ENCODE results near the gene ZBTB9.
A peak's percentile ranks its signal among the peaks of the same experiment; 100 is the strongest.

Gene ZBTB9, protein sequence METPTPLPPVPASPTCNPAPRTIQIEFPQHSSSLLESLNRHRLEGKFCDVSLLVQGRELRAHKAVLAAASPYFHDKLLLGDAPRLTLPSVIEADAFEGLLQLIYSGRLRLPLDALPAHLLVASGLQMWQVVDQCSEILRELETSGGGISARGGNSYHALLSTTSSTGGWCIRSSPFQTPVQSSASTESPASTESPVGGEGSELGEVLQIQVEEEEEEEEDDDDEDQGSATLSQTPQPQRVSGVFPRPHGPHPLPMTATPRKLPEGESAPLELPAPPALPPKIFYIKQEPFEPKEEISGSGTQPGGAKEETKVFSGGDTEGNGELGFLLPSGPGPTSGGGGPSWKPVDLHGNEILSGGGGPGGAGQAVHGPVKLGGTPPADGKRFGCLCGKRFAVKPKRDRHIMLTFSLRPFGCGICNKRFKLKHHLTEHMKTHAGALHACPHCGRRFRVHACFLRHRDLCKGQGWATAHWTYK

DNA sequence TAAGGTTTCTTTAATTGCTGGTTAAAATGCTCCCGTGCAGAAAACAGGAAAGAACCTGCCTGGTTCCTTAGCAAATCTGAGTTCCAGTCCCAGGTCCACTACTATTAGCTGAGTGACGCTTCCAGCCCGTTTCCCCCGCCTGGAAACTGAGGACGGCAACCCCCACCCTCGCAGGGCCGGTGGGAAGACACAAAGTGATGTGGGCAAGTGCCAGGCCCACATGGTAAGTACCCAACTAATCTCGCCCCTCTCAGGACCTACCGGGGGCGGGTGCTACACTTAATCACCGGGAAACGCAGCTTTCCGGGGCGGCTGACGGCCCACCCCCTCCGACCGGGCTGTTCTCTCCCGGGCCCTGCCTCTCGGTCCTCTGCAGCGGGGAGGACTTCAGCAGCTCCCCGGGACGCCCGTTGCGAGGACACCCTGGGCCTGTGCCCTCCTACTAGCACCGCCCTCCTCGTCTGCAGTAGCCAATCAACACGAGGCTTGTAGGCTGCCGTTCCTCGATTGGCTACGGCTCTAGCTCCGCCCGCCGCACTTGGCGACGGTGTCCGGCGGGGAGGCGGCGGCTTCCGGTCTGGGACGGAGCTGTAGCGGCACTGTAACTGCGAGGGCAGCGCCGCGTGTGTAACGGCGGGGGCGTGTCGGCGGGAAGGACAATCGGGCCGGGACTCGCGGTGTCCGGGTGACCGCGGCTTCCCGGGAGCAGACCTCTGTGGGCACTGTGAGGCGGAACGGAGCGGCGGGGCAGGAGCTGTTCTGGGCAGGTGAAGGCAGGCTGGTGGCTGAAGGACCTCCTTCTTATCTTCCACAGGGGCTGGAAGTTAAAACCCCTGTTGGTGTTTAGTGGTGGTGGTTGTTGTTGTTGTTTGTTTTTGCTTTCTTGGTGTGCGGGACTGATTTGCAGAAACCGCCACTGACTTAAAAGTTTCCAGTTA lies at the start of gene ZBTB9:
ZBTB9 (plus strand) TSS at position 568 of the 938 bp plus-strand sequence. CDS start 525 bp downstream, outside the sequence.
- 0 out of 2 replicates have a peak, but pooled peaks cover 3% of the 10 kb centered on the region for H3K4me1 ChIP-seq (ENCODE audit: control insufficient read depth, insufficient read depth, low read length)
- H3K9me3 ChIP-seq (ENCODE audit: control insufficient read depth, insufficient read depth, low read depth, low read length), result no peaks in the 10 kb centered on the region
- H3K36me3 ChIP-seq (ENCODE audit: control insufficient read depth in 2 of 2, insufficient read depth in 1 of 2, low read length in 2 of 2), result peaks cover 0 to 27% of the 10 kb centered on the region in 2 experiments; a peak in 1 of 3 replicates
- ChIA-PET CTCF (interaction anchor here (0.6 to 1.2 kb wide), 11 partner anchors 9 to 371 kb away, joined by 3 to 7 read pairs (median 3); partner anchors contain the start of genes CUTA and UQCC2), POLR2A (interaction anchor here (0.5 to 2.4 kb wide), 37 partner anchors 9 to 1202 kb away, joined by 3 to 26 read pairs (median 5); partner anchors contain the start of genes B3GALT4, BAK1, CUTA and ITPR3)
- H3K4me3 ChIP-seq (ENCODE audit: low read depth, low read length), result peak within 1 kb of the TSS; percentile 54
- H3K27ac ChIP-seq (ENCODE audit: extremely low read depth, low read depth, low read length), result peak within 1 kb of the TSS; percentile 65; the same call in 1 of the 2 replicates
- no peak for TF ChIP-seq ZNF747 (tag by site-specific recombination; IDR thresholded peaks at IDR 0.05)
- TF ChIP-seq ZIC2 (tag by site-specific recombination; IDR thresholded peaks at IDR 0.05), result peak; percentile 79
- TF ChIP-seq ZNF19 (tag by site-specific recombination; IDR thresholded peaks at IDR 0.05; ENCODE audit: low read depth), result no peak
- TF ChIP-seq ZEB2 (tag by site-specific recombination; IDR thresholded peaks at IDR 0.05), result peak; percentile 85
- peak; percentile 61; the same call in 1 of the 2 replicates for TF ChIP-seq PBX3 (CRISPR knock-in tag; IDR thresholded peaks at IDR 0.05)
- TF ChIP-seq ZXDB (tag by site-specific recombination; IDR thresholded peaks at IDR 0.05), result peak; percentile 65
- peak; percentile 26; the same call in 1 of the 2 replicates for TF ChIP-seq ZFP69B (tag by site-specific recombination; IDR thresholded peaks at IDR 0.05)
- peak; percentile 65; the same call in 1 of the 2 replicates for TF ChIP-seq ZNF843 (tag by site-specific recombination; IDR thresholded peaks at IDR 0.05)
- no peak for TF ChIP-seq BCL11B (tag by site-specific recombination; IDR thresholded peaks at IDR 0.05; ENCODE audit: low read depth)
- TF ChIP-seq ZNF335 (tag by site-specific recombination; conservative IDR thresholded peaks at IDR 0.05), result peak; percentile 87
- TF ChIP-seq ZNF423 (tag by site-specific recombination; IDR thresholded peaks at IDR 0.05), result peak; percentile 89
- no peak for TF ChIP-seq ZNF311 (tag by site-specific recombination; IDR thresholded peaks at IDR 0.05; ENCODE audit: borderline replicate concordance)
- 0 out of 2 replicates have a peak, but pooled peaks have one; percentile 44 for TF ChIP-seq ZBTB7A (tag by site-specific recombination; IDR thresholded peaks at IDR 0.05; ENCODE audit: low read depth)
- peak; percentile 27; the same call in 1 of the 2 replicates for TF ChIP-seq ZNF580 (tag by site-specific recombination; IDR thresholded peaks at IDR 0.05)
- peak; percentile 61; the same call in 1 of the 2 replicates for TF ChIP-seq ZSCAN5A (tag by site-specific recombination; IDR thresholded peaks at IDR 0.05)
- TF ChIP-seq ZNF692 (tag by site-specific recombination; IDR thresholded peaks at IDR 0.05), result peak; percentile 29; the same call in 1 of the 2 replicates
- TF ChIP-seq, protein P1, sequence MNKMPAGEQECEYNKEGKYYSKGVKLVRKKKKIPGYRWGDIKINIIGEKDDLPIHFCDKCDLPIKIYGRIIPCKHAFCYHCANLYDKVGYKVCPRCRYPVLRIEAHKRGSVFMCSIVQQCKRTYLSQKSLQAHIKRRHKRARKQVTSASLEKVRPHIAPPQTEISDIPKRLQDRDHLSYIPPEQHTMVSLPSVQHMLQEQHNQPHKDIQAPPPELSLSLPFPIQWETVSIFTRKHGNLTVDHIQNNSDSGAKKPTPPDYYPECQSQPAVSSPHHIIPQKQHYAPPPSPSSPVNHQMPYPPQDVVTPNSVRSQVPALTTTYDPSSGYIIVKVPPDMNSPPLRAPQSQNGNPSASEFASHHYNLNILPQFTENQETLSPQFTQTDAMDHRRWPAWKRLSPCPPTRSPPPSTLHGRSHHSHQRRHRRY (tag by site-specific recombination; IDR thresholded peaks at IDR 0.05), result 0 out of 2 replicates have a peak, but pooled peaks have one; percentile 23
- peak; percentile 18; the same call in 1 of the 2 replicates for TF ChIP-seq ZNF394 (tag by site-specific recombination; IDR thresholded peaks at IDR 0.05; ENCODE audit: borderline replicate concordance)
- peak; percentile 90; the same call in 1 of the 2 replicates for TF ChIP-seq ZNF501 (tag by site-specific recombination; IDR thresholded peaks at IDR 0.05)
- TF ChIP-seq KLF1 (tag by site-specific recombination; IDR thresholded peaks at IDR 0.05), result no peak; the same call in none of the 2 replicates
- peak; percentile 22; the same call in 1 of the 2 replicates for TF ChIP-seq TRIM28 (IDR thresholded peaks at IDR 0.05; ENCODE audit: borderline replicate concordance, low read length)
- TF ChIP-seq ZNF223 (tag by site-specific recombination; IDR thresholded peaks at IDR 0.05), result peak; percentile 75; the same call in 1 of the 2 replicates
- TF ChIP-seq, protein P2, sequence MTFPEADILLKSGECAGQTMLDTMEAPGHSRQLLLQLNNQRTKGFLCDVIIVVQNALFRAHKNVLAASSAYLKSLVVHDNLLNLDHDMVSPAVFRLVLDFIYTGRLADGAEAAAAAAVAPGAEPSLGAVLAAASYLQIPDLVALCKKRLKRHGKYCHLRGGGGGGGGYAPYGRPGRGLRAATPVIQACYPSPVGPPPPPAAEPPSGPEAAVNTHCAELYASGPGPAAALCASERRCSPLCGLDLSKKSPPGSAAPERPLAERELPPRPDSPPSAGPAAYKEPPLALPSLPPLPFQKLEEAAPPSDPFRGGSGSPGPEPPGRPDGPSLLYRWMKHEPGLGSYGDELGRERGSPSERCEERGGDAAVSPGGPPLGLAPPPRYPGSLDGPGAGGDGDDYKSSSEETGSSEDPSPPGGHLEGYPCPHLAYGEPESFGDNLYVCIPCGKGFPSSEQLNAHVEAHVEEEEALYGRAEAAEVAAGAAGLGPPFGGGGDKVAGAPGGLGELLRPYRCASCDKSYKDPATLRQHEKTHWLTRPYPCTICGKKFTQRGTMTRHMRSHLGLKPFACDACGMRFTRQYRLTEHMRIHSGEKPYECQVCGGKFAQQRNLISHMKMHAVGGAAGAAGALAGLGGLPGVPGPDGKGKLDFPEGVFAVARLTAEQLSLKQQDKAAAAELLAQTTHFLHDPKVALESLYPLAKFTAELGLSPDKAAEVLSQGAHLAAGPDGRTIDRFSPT (tag by site-specific recombination; IDR thresholded peaks at IDR 0.05), result peak; percentile 88
- TF ChIP-seq ZNF610 (tag by site-specific recombination; IDR thresholded peaks at IDR 0.05; ENCODE audit: borderline replicate concordance), result peak; percentile 56
- TF ChIP-seq ZBTB48 (tag by site-specific recombination; IDR thresholded peaks at IDR 0.05), result peak; percentile 63; the same call in 1 of the 2 replicates
- peak; percentile 83 for TF ChIP-seq ZBTB17 (tag by site-specific recombination; IDR thresholded peaks at IDR 0.05)
- TF ChIP-seq ZNF660 (tag by site-specific recombination; IDR thresholded peaks at IDR 0.05), result peak; percentile 14
